ENCODE measurements around the gene MYBBP1A.

MYBBP1A gene

DNA sequence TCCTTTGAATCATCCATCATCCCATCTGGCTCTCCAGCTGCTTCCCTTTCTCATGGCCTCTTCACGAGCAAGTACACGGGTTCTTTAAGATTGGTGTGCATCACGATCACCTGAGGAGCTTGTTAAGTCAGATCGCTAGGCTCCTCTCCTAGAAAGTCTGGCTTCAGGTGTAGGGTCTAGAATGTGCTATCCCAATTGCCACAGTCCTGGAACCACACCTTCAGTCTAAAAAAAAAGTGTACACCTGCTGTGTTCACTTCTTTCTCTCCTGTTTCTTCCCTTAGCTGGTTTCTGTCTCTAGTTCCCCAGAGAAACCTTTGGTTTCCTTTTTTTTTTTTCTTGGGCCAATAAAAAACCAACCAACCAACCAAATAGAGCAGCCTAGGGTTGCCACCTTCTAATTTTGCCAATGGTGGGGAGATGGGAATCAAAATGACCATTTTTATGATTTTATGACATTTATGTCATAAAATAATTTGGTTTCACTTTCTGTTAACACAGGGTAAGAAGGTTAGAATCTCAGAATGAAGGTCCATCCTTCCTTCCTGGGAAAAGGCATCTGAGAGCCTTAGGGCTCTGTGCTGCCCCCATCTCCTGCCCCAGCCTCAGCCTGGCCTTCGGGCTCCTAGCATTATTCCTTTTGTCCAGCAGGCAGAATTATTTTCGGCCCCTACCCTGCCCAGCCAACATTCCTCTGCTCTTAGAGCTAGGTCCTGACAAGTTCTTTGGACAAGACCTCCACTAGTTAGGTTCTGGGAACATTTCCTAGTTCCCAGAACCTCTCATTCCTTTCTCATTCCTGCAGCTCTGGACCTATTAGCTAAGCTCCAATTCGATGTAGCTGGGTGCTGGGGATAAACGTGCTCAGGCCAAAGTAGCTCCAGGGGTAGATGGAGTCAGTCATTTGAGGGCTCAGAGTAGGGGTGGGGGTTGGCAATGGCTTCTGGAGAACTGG is 7.1 kb upstream of the MYBBP1A start:
- H3K27ac ChIP-seq: no peak overlapping the region
- TF ChIP-seq ZFX (IDR thresholded peaks at IDR 0.05): no peak

DNA sequence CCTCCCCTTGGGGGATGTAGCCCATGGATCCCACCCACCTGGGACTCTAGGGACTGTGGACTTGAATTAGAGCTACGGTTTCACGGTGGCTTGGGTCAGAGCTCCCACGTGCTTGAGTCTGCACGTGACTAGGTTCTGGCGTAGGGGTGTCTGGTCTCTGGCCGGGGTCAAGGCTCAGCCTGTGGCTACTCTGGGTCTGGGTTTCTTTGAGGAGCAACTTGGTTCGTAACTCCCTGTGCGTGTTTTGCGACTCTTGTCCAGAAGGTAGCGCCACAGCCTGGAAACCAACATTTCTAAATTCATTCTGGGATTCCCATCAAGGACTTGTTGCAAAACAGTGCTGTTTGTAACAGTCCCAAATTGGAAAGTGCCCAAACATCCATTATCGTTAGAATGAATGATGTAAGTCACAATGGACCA is 5.7 kb upstream of the MYBBP1A start:
- TF ChIP-seq, protein P1, sequence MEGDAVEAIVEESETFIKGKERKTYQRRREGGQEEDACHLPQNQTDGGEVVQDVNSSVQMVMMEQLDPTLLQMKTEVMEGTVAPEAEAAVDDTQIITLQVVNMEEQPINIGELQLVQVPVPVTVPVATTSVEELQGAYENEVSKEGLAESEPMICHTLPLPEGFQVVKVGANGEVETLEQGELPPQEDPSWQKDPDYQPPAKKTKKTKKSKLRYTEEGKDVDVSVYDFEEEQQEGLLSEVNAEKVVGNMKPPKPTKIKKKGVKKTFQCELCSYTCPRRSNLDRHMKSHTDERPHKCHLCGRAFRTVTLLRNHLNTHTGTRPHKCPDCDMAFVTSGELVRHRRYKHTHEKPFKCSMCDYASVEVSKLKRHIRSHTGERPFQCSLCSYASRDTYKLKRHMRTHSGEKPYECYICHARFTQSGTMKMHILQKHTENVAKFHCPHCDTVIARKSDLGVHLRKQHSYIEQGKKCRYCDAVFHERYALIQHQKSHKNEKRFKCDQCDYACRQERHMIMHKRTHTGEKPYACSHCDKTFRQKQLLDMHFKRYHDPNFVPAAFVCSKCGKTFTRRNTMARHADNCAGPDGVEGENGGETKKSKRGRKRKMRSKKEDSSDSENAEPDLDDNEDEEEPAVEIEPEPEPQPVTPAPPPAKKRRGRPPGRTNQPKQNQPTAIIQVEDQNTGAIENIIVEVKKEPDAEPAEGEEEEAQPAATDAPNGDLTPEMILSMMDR (conservative IDR thresholded peaks at IDR 0.05): no peak
- no peak for TF ChIP-seq ZFX (IDR thresholded peaks at IDR 0.05)
- no peak overlapping the region for H3K27ac ChIP-seq

DNA sequence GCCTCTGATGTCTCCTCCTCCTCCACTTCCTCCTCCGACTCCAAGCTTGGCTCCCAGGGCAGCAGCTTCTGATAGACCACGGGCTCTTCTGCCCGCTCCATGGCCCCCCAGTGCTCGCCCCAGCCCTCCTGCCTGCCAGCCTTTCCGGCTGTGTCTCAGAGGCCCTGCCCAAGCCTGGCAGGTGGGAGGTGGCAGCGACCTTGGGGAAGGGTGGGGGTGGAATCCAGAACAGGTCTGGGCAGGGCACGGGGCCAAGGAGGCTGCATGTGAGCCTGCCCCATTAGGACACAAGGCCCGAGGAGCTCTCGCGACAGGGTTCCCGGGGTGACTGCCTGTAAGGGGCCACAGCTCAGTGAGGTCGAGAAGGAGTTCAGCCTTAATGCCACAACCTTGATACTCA is 5.2 kb upstream of the MYBBP1A start, which contains the start of gene GGT6:
GGT6 (minus strand) TSS at position 157 of the 400 bp plus-strand sequence; CDS start at position 101, 56 bp downstream.
- TF ChIP-seq, protein P1 (conservative IDR thresholded peaks at IDR 0.05): no peak
- no peak for TF ChIP-seq ZFX (IDR thresholded peaks at IDR 0.05)
- no peak within 1 kb of the TSS for H3K27ac ChIP-seq

DNA sequence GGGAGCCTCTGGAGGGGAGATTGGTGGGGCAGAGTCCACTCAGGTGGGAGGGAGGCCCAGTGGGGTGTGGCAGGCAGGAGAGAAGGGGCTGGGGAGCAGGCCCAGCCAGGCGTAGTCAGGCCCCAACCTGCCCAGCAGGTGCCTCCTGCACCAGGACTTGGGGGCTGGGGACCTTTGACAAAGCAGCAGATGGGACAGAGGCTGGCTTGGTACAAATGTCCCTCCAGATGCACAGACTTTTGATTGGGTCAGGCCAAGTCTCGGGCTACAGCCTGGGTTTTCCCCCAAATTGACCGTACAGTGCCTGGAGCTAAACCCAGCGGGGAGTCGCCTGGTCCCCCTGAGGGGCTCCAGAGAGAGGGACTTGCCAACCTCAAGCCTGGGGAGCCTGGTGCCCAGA is 4.8 kb upstream of the MYBBP1A start:
- no peak overlapping the region for H3K27ac ChIP-seq
- TF ChIP-seq, protein P1 (conservative IDR thresholded peaks at IDR 0.05): no peak
- TF ChIP-seq ZFX (IDR thresholded peaks at IDR 0.05): no peak

DNA sequence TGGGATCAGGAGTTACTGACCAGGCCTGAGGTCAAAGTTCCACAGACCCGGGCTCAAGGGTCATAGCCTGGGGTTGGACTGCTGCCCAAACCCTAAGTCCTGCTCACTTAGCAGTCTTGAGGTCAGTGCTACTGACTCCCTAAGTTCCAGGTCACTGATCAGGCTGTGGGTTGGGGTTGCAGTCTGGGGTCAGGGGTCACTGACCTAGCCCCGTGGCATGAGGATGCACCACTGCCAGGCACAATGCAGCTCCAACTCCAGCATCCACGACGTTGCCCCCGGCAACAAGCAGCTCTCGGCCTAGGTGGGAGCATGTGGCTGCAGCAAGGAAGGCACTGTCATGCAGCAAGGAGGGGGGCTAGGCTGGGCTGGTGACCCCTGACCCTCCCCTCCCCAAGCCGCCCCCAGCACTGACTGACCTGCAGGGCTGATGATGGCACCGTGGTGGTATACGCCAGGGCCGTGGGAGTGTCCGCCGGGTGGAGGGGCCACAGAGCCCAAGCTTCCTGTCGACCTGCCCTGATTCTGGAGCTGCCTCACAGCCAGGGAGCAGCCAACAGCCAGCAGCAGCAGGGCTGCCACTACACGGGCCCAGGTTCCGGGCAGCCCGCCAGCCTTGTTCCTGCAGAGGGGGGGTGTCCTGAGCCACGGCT is 4.1 kb upstream of the MYBBP1A start:
- TF ChIP-seq ZFX (IDR thresholded peaks at IDR 0.05): no peak
- TF ChIP-seq, protein P1 (conservative IDR thresholded peaks at IDR 0.05): no peak
- H3K27ac ChIP-seq: no peak overlapping the region

DNA sequence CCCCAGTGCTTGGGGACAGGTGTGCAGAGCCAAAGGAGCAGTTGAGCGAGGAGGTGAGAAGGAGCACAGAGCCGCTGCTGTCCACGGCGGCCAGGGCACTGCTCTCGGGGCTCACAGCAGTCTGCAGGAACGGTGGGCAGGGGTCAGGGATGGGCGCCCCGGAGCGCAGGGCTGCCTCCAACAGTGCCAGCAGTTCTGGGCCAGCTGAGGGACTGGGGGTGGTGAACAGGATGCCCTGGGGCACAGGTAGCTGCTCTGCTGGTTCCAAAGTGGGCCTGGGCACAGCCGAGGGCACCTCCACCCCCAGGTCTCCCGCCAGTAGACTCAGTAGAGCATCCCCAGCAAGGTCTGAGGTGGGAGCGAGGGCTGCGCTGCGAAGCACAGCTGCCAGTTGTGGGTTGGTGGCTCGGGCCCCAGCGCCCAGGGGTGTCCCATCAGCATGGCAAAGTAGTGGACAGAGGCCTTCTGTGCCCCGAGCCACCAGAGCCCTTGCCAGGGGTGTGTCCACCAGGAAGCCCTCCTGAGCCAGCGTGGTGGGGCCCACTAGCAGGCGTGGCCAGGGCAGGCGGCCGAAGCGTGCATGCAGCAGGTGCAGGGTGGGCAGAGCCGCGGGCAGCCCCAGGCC is 3.3 kb upstream of the MYBBP1A start:
- H3K27ac ChIP-seq: no peak overlapping the region
- no peak for TF ChIP-seq ZFX (IDR thresholded peaks at IDR 0.05)
- TF ChIP-seq, protein P1 (conservative IDR thresholded peaks at IDR 0.05): no peak

DNA sequence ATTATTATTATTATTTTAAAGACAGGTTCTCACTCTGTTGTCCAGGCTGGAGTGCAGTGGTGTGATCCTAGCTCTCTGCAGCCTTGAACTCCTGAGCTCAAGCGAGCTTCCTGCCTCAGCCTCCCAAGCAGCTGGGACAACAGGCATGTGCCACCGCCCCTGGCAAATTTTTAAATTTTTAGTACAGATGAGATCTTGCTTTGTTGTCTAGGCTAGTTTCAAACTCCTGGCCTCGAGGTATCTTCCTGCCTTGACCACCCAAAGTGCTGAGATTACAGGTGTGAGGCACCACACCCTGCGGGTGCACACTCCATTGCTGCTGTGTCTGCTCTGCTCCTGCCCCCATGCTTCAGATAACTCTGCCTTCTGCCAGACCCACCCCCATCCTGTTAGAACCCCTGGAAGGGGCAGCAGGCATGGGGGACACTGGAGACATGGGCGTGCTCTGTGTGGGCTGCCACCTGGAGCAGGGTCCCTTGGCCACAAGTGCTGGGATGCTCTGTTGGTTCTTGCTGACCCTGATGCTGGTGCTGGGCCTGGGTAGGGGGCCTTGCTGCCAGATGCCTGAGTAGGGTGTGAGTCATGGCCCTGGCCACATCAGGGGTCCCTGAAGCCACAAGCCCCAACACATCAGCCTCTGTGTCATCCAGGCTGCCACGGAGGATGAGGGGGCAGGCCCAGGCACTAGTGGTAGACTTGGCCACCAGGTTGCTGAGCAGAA is 2.6 kb upstream of the MYBBP1A start:
- TF ChIP-seq, protein P1 (conservative IDR thresholded peaks at IDR 0.05): no peak
- TF ChIP-seq ZFX (IDR thresholded peaks at IDR 0.05): no peak

More for the DNA sequence above, 2.6 kb upstream of the MYBBP1A start:
- no peak overlapping the region for H3K27ac ChIP-seq

Measured in C4-2B (cell line).